Ishikawa (cell line): ENCODE results near the gene DESI1.

Experiments
- CEBPB ChIP-seq: IDR thresholded peaks from 2 replicates; pipeline ENCODE4 v1.6.1; 2012
- EGR1 ChIP-seq: IDR thresholded peaks from 2 replicates; pipeline ENCODE4 v1.6.1; 2012
- EP300 ChIP-seq: IDR thresholded peaks from 2 replicates; pipeline ENCODE4 v1.6.1; 2012; ENCODE audit warnings: borderline replicate concordance
- NFIC ChIP-seq: IDR thresholded peaks from 2 replicates; pipeline ENCODE4 v1.6.1; 2012
- RAD21 ChIP-seq: IDR thresholded peaks from 2 replicates; pipeline ENCODE4 v1.6.1; 2012; ENCODE audit warnings: low read depth
- TAF1 ChIP-seq: IDR thresholded peaks from 2 replicates; pipeline ENCODE4 v1.6.1; 2012; ENCODE audit warnings: low read depth, mild to moderate bottlenecking
- TCF12 ChIP-seq: IDR thresholded peaks from 2 replicates; pipeline ENCODE4 v1.6.1; 2012; ENCODE audit warnings: low read depth
- TEAD4 ChIP-seq: IDR thresholded peaks from 2 replicates; pipeline ENCODE4 v1.6.1; 2012
- YY1 ChIP-seq: IDR thresholded peaks from 2 replicates; pipeline ENCODE4 v1.6.1; 2012; ENCODE audit warnings: low read depth
- ZBTB7A ChIP-seq: IDR thresholded peaks from 2 replicates; pipeline ENCODE4 v1.6.1; 2012; ENCODE audit warnings: low read depth
- TF ChIP-seq, protein P1 (sequence below): IDR thresholded peaks from 2 replicates; pipeline ENCODE4 v1.6.1; 2012; ENCODE audit warnings: low read depth, mild to moderate bottlenecking
- TF ChIP-seq, protein P2 (sequence below): IDR thresholded peaks from 2 replicates; pipeline ENCODE4 v1.6.1; 2012
- TF ChIP-seq, protein P3 (sequence below): IDR thresholded peaks from 2 replicates; pipeline ENCODE4 v1.6.1; 2012

DNA sequence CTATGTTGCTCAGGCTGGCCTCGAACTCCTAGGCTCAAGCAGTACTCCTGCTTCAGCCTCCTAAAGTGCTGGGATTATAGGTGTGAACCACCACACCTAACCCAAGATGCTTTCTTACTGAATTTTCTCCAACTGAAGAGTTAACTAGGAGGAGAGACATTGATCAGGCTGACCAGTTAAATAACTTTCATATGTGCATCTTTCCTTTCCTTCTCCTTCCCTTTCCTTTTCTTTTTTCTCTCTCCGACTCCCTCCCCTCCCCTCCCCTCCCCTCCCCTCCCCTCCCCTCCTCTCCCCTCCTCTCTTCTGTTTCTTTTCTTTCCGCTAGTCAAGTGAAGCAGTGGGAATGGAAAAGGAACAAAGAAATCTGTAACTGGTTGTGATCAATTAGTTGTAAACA, 26.9 kb upstream of the DESI1 start:
- TF ChIP-seq, protein P1, sequence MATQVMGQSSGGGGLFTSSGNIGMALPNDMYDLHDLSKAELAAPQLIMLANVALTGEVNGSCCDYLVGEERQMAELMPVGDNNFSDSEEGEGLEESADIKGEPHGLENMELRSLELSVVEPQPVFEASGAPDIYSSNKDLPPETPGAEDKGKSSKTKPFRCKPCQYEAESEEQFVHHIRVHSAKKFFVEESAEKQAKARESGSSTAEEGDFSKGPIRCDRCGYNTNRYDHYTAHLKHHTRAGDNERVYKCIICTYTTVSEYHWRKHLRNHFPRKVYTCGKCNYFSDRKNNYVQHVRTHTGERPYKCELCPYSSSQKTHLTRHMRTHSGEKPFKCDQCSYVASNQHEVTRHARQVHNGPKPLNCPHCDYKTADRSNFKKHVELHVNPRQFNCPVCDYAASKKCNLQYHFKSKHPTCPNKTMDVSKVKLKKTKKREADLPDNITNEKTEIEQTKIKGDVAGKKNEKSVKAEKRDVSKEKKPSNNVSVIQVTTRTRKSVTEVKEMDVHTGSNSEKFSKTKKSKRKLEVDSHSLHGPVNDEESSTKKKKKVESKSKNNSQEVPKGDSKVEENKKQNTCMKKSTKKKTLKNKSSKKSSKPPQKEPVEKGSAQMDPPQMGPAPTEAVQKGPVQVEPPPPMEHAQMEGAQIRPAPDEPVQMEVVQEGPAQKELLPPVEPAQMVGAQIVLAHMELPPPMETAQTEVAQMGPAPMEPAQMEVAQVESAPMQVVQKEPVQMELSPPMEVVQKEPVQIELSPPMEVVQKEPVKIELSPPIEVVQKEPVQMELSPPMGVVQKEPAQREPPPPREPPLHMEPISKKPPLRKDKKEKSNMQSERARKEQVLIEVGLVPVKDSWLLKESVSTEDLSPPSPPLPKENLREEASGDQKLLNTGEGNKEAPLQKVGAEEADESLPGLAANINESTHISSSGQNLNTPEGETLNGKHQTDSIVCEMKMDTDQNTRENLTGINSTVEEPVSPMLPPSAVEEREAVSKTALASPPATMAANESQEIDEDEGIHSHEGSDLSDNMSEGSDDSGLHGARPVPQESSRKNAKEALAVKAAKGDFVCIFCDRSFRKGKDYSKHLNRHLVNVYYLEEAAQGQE, result no peak
- TF ChIP-seq YY1 (no peak), EGR1 (no peak), TCF12 (no peak), CEBPB (no peak), EP300 (no peak), NFIC (no peak), TEAD4 (no peak), TAF1 (no peak), RAD21 (no peak), ZBTB7A (no peak)
- TF ChIP-seq, protein P2, sequence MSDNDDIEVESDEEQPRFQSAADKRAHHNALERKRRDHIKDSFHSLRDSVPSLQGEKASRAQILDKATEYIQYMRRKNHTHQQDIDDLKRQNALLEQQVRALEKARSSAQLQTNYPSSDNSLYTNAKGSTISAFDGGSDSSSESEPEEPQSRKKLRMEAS, result no peak
- TF ChIP-seq, protein P3, sequence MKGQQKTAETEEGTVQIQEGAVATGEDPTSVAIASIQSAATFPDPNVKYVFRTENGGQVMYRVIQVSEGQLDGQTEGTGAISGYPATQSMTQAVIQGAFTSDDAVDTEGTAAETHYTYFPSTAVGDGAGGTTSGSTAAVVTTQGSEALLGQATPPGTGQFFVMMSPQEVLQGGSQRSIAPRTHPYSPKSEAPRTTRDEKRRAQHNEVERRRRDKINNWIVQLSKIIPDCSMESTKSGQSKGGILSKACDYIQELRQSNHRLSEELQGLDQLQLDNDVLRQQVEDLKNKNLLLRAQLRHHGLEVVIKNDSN, result no peak
